Tibial nerve (tissue), 4 donors: ENCODE results near the gene ERBB4. TPM values are rescaled to one million over a fixed set of nuclear protein-coding genes. Genes with fewer than 3 reads are reported as not detected.

ENCODE experiments used
- DNase-seq, 2 donors: peaks; one replicate each; pipeline ENCODE4 v3.0.0-alpha.2; 2019; ENCODE audit warnings: low spot score in 2 of 2
- H3K27ac ChIP-seq, 4 donors: fragments of 200-600 bp; sonication (generic) in 3 of 4; one replicate each; pipeline ENCODE4 v1.5.1; 2017 to 2019; ENCODE audit warnings: mild to moderate bottlenecking in 1 of 4
- H3K27me3 ChIP-seq, 2 donors: fragments of 200-600 bp; sonication (generic) in 1 of 2; one replicate each; pipeline versions ENCODE4 v1.5.1 to v1.6.0; 2017 to 2019
- H3K36me3 ChIP-seq, 3 donors: fragments of 200-600 bp; sonication (generic); one replicate each; pipeline ENCODE4 v1.5.1; 2018 to 2019
- H3K4me1 ChIP-seq, 4 donors: fragments of 200-600 bp; sonication (generic) in 3 of 4; one replicate each; pipeline ENCODE4 v1.5.1; 2017 to 2019
- H3K4me3 ChIP-seq, 4 donors: fragments of 200-600 bp; sonication (generic) in 3 of 4; one replicate each; pipeline ENCODE4 v1.5.1; 2017 to 2019; ENCODE audit warnings: mild to moderate bottlenecking in 1 of 4, moderate library complexity in 1 of 4
- H3K9me3 ChIP-seq, 4 donors: fragments of 200-600 bp; sonication (generic) in 3 of 4; one replicate each; pipeline ENCODE4 v1.5.1; 2017 to 2019
- EP300 ChIP-seq, 2 donors: sonication (generic); formaldehyde crosslinking; IDR thresholded peaks; one replicate each; pipeline ENCODE4 v1.6.1; 2017; ENCODE audit warnings: antibody characterized with exemption in 2 of 2, mild to moderate bottlenecking in 1 of 2
- POLR2A ChIP-seq, 2 donors: fragments of 450-650 bp; IDR thresholded peaks; one replicate each; pipeline ENCODE4 v1.6.1; 2017; ENCODE audit warnings: antibody characterized with exemption in 2 of 2, mild to moderate bottlenecking in 2 of 2, moderate library complexity in 2 of 2
- WGBS, 2 donors: methylation state at CpG; one replicate each; pipeline ENCODE4 v1.1.5; 2018; 5-methylcytosine and 5-hydroxymethylcytosine counted together
- total RNA-seq, 4 donors: library from RNA; depleted of rRNA; stranded (reverse); fragments of >200 nt; gene quantifications; one replicate each; pipeline ENCODE4 v1.1.0, GENCODE V29; 2016
- TF ChIP-seq, protein P1 (sequence below), 5 experiments: fragments of 200-600 bp in 3 of 5; fragments of 450-650 bp in 2 of 5; sonication (generic) in 3 of 5; IDR thresholded peaks; one replicate each; pipeline ENCODE4 v1.5.1; 2016 to 2019; ENCODE audit warnings: antibody characterized with exemption in 5 of 5, mild to moderate bottlenecking in 3 of 5, moderate library complexity in 2 of 5

Gene ERBB4
- total RNA-seq, 4 donors from 2014 or later, result 2.4 to 3.3 (median 2.9) TPM

DNA sequence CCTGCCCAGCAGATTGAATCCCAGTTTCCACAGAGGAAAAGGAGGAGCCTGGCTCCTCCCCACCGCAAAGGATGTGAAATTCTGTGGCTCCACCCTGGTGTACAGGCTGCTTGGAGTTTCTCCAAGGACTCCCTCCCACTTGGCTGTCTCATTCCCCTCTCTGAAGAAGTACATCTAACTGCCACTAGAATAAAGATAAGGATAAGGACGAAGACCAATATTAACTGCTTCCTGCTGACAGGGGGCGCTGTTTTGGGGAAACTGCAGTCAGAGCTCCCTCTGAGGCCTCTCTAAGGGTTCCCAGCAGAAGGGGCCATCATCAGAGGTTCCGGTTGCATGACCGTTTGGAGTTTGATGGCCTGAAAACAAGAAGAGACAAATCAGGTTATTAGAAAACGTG is 1191.3 kb downstream of the ERBB4 start:
- TF ChIP-seq EP300 (IDR thresholded peaks at IDR 0.05) (no peak), POLR2A (IDR thresholded peaks at IDR 0.05) (no peak)
- TF ChIP-seq, protein P1, sequence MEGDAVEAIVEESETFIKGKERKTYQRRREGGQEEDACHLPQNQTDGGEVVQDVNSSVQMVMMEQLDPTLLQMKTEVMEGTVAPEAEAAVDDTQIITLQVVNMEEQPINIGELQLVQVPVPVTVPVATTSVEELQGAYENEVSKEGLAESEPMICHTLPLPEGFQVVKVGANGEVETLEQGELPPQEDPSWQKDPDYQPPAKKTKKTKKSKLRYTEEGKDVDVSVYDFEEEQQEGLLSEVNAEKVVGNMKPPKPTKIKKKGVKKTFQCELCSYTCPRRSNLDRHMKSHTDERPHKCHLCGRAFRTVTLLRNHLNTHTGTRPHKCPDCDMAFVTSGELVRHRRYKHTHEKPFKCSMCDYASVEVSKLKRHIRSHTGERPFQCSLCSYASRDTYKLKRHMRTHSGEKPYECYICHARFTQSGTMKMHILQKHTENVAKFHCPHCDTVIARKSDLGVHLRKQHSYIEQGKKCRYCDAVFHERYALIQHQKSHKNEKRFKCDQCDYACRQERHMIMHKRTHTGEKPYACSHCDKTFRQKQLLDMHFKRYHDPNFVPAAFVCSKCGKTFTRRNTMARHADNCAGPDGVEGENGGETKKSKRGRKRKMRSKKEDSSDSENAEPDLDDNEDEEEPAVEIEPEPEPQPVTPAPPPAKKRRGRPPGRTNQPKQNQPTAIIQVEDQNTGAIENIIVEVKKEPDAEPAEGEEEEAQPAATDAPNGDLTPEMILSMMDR (IDR thresholded peaks at IDR 0.05), result no peak
- H3K4me3 ChIP-seq, result no peak overlapping the region
- 78 to 82% methylated on average over 6 of the region's 6 CpGs for WGBS, 2 donors
- H3K36me3 ChIP-seq, result no peaks in the 10 kb centered on the region
- H3K27me3 ChIP-seq, result no peaks in the 10 kb centered on the region
- no peak overlapping the region for H3K27ac ChIP-seq
- H3K4me1 ChIP-seq, result no peaks in the 10 kb centered on the region
- H3K9me3 ChIP-seq, result peaks cover 0 to 5% (median 0%) of the 10 kb centered on the region in 4 donors
- DNase-seq, result no peak

DNA sequence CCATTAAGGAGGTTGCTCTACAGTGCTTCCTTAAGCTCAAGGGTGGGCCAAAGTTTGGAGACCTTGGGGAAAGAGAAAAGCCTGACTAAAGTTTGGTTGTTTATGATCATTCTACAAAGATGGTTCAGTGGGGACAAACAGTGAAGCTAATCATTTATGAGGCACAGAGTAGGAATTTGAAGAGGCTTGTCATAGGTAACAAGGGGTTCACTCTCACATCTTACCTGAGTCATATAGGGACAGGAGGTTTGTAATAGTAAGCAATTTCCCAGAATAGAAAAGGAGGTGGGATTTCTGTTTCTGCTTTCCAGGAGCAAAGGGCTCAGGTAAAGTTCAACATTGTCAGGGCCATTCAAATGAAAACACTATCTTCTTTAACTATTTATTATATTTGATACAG is 1194.3 kb downstream of the ERBB4 start:
- H3K4me1 ChIP-seq, result no peaks in the 10 kb centered on the region
- H3K36me3 ChIP-seq, result no peaks in the 10 kb centered on the region
- no peak overlapping the region for H3K4me3 ChIP-seq
- no peak overlapping the region for H3K27ac ChIP-seq
- no peaks in the 10 kb centered on the region for H3K27me3 ChIP-seq
- H3K9me3 ChIP-seq, result peaks cover 0 to 5% (median 0%) of the 10 kb centered on the region in 4 donors
- DNase-seq, result no peak
- TF ChIP-seq EP300 (IDR thresholded peaks at IDR 0.05) (no peak), POLR2A (IDR thresholded peaks at IDR 0.05) (no peak)
- TF ChIP-seq, protein P1 (IDR thresholded peaks at IDR 0.05), result no peak

DNA sequence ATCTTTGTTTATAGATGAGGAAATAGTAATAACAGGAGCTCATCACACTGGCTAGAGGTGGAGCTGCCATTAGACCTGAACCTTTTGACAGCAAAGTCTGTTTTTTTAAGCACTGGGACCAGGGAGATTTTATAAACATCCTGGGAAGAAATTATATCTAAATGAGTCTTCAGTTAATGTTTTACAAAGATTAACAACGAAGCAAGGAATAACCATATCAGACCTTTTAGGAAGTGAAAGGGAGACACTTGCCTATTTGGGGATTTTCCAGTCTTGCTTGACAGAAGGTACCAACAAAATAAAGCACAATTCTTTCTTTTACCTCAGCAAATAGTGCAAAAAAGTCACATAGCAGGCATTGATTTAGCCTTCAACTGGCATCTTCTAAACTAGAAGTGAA is 1205.2 kb downstream of the ERBB4 start:
- Histone ChIP-seq H3K4me3 (no peak overlapping the region), H3K4me1 (no peaks in the 10 kb centered on the region), H3K27me3 (no peaks in the 10 kb centered on the region), H3K27ac (no peak overlapping the region), H3K36me3 (no peaks in the 10 kb centered on the region), H3K9me3 (no peaks in the 10 kb centered on the region)
- 37 to 46% methylated on average over 1 of the region's 1 CpG for WGBS, 2 donors
- DNase-seq, result no peak
- TF ChIP-seq, protein P1 (IDR thresholded peaks at IDR 0.05), result no peak
- TF ChIP-seq EP300 (IDR thresholded peaks at IDR 0.05), result no peak
- TF ChIP-seq POLR2A (IDR thresholded peaks at IDR 0.05), result no peak

DNA sequence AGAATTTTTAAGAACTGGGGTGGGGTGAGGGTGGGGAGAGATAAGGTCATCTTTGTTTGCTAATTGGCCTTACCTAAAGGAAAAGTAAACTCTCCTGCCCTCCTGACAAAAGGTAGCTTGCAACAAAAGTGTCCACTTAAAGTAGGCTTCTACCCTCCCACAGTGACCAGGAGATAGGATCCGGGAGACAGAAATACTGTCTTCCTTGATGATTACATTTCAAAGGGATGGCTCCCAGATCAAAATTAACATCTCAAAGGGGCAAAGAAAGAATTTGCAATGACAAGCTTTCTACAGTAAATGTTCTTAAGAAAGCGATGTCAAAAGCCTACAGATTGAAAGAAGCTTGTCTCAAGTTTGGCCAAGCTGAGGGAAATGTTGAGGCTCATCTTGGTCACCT is 1206.9 kb downstream of the ERBB4 start:
- DNase-seq, result no peak
- Histone ChIP-seq H3K27ac (no peak overlapping the region), H3K36me3 (no peaks in the 10 kb centered on the region), H3K4me3 (no peak overlapping the region), H3K9me3 (no peaks in the 10 kb centered on the region), H3K27me3 (no peaks in the 10 kb centered on the region), H3K4me1 (no peaks in the 10 kb centered on the region)
- no peak for TF ChIP-seq POLR2A (IDR thresholded peaks at IDR 0.05)
- TF ChIP-seq, protein P1 (IDR thresholded peaks at IDR 0.05), result no peak
- TF ChIP-seq EP300 (IDR thresholded peaks at IDR 0.05), result no peak
- 52 to 75% methylated on average over 2 of the region's 2 CpGs for WGBS, 2 donors

DNA sequence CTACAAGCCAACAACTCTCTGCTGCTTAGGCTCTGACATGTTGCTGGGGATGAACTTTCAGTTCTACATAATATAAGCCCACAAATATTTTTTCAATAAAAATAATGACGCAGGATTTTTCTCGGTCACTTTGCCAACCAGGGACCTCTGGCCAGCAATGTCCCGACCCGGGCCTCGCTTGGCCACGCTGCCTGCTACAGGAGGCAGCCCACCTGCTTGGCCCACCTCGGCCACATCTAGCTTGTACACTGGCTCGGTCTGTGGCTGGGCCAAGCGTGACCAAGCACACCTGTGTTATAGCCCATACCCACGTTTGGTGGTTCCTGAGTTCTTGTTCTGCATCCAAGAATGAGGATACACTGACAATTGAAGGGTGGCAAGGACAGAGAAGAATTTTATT is 1208.7 kb downstream of the ERBB4 start:
- 88 to 93% methylated on average over 10 of the region's 10 CpGs for WGBS, 2 donors
- H3K4me3 ChIP-seq, result no peak overlapping the region
- H3K27ac ChIP-seq, result no peak overlapping the region
- DNase-seq, result no peak
- H3K36me3 ChIP-seq, result no peaks in the 10 kb centered on the region
- H3K9me3 ChIP-seq, result no peaks in the 10 kb centered on the region
- TF ChIP-seq, protein P1 (IDR thresholded peaks at IDR 0.05), result no peak
- no peak for TF ChIP-seq POLR2A (IDR thresholded peaks at IDR 0.05)
- TF ChIP-seq EP300 (IDR thresholded peaks at IDR 0.05), result no peak
- no peaks in the 10 kb centered on the region for H3K27me3 ChIP-seq
- H3K4me1 ChIP-seq, result no peaks in the 10 kb centered on the region
